ENCODE measurements around the gene FARP1.

FARP1 gene

GRCh38 chr13:98305670-98306069 is 162.8 kb downstream of the FARP1 start:
- Histone ChIP-seq H3K27ac (ENCODE audit: low read depth, low read length) (no peak overlapping the region), H3K9me2 (replicated peaks; ENCODE audit: insufficient read depth, low read length) (no peaks in the 10 kb centered on the region), H3K79me2 (ENCODE audit: insufficient read depth, low read length) (no peaks in the 10 kb centered on the region), H3K4me2 (ENCODE audit: low read depth, low read length, poor library complexity, severe bottlenecking) (no peak overlapping the region), H3F3A (ENCODE audit: insufficient read depth) (no peaks in the 10 kb centered on the region), H4K20me1 (ENCODE audit: low read depth, low read length) (no peaks in the 10 kb centered on the region), H3K9me3 (ENCODE audit: insufficient read depth, low read length) (no peaks in the 10 kb centered on the region), H3K9ac (ENCODE audit: low read length) (no peak overlapping the region), H3K4me3 (ENCODE audit: insufficient read depth, low read length, poor library complexity, severe bottlenecking) (no peak overlapping the region), H2AFZ (ENCODE audit: low read depth, low read length, severe bottlenecking) (no peak overlapping the region), H3K27me3 (ENCODE audit: low read length) (0 out of 2 replicates have a peak, but pooled peaks cover 3% of the 10 kb centered on the region), H3K36me3 (ENCODE audit: low read length) (no peaks in the 10 kb centered on the region)
- TF ChIP-seq, protein P1, sequence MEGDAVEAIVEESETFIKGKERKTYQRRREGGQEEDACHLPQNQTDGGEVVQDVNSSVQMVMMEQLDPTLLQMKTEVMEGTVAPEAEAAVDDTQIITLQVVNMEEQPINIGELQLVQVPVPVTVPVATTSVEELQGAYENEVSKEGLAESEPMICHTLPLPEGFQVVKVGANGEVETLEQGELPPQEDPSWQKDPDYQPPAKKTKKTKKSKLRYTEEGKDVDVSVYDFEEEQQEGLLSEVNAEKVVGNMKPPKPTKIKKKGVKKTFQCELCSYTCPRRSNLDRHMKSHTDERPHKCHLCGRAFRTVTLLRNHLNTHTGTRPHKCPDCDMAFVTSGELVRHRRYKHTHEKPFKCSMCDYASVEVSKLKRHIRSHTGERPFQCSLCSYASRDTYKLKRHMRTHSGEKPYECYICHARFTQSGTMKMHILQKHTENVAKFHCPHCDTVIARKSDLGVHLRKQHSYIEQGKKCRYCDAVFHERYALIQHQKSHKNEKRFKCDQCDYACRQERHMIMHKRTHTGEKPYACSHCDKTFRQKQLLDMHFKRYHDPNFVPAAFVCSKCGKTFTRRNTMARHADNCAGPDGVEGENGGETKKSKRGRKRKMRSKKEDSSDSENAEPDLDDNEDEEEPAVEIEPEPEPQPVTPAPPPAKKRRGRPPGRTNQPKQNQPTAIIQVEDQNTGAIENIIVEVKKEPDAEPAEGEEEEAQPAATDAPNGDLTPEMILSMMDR (IDR thresholded peaks at IDR 0.05; ENCODE audit: insufficient read depth, low read length, poor library complexity, severe bottlenecking), result no peak
- TF ChIP-seq EZH2phosphoT487 (conservative IDR thresholded peaks at IDR 0.05; ENCODE audit: low read length), result no peak

DNA sequence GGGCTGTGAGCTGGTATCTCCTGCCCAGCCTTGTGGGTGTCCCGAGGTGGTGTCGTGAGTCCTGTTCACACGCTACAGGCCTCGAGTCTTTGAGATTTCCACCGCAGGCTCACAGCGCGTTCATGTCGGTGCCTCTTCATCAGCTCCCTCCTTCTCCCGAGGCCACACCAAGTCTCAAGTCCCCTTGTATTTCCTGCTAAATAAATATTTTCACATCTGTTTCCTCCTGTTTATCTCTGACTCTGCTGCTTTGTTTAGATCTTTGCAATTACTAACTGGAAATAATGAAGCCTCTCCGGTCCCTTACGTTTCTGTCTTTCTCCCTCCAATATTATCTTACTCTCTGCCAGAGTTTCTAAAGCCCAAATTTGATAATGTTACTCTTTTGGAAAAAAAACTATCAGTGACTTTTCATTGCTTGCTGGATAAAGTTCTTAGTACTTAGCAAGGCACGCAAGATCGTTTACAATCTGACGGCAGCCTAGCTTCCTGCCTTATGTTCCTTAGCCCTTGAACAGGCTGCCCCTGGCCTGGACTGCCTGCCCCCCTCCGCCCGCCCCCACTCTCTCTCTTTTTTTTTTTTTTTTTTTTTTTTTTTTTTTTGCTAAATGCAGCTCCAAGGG is 164.7 kb downstream of the FARP1 start:
- no peaks in the 10 kb centered on the region for H4K20me1 ChIP-seq (ENCODE audit: low read depth, low read length)
- H3K27me3 ChIP-seq (ENCODE audit: low read length), result no peaks in the 10 kb centered on the region
- no peaks in the 10 kb centered on the region for H3K9me2 ChIP-seq (replicated peaks; ENCODE audit: insufficient read depth, low read length)
- no peak overlapping the region for H2AFZ ChIP-seq (ENCODE audit: low read depth, low read length, severe bottlenecking)
- no peak overlapping the region for H3K27ac ChIP-seq (ENCODE audit: low read depth, low read length)
- no peaks in the 10 kb centered on the region for H3K79me2 ChIP-seq (ENCODE audit: insufficient read depth, low read length)
- no peak for TF ChIP-seq EZH2phosphoT487 (conservative IDR thresholded peaks at IDR 0.05; ENCODE audit: low read length)
- TF ChIP-seq, protein P1 (IDR thresholded peaks at IDR 0.05; ENCODE audit: insufficient read depth, low read length, poor library complexity, severe bottlenecking), result no peak
- no peak overlapping the region for H3K4me3 ChIP-seq (ENCODE audit: insufficient read depth, low read length, poor library complexity, severe bottlenecking)
- H3K9me3 ChIP-seq (ENCODE audit: insufficient read depth, low read length), result no peaks in the 10 kb centered on the region
- H3K9ac ChIP-seq (ENCODE audit: low read length), result no peak overlapping the region
- H3F3A ChIP-seq (ENCODE audit: insufficient read depth), result no peaks in the 10 kb centered on the region
- H3K36me3 ChIP-seq (ENCODE audit: low read length), result no peaks in the 10 kb centered on the region
- H3K4me2 ChIP-seq (ENCODE audit: low read depth, low read length, poor library complexity, severe bottlenecking), result no peak overlapping the region

DNA sequence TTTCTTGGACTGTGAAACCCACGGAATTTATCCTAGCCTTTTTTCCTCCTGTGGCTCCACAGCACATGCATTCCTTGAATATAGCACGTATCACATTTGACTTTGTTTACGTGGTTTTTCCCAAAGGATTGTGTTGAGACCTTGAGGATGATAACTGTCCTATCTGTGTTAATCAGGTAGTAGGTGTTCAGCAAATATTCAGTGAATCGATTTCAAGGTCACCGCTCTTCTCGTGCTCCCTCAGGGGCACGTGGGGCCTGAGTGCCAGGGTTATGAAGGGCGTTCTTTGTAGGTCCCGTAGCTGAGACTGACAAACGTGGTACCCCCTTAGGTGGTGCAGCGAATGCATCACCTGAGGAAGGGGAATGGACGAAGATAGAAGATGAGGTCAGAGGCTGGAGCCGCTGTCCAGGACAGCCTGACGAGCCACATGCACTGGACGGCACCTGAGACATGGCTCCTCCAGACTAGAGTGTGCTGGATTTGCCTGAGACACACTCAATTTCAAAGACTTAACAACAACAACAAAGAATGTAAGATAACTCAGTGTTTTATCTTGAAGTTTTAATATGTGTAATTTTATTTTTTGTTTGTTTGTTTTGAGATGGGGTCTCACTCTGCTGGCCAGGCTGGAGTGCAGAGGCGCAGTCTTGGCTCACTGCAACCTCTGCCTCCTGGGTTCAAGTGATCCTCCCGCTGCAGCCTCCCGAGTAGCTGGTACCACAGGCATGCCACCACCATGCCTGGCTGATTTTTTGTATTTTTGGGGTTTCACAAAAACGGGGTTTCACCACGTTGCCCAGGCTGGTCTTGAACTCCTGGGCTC is 165.4 kb downstream of the FARP1 start:
- H3K4me2 ChIP-seq (ENCODE audit: low read depth, low read length, poor library complexity, severe bottlenecking), result no peak overlapping the region
- no peaks in the 10 kb centered on the region for H3K36me3 ChIP-seq (ENCODE audit: low read length)
- H3K27me3 ChIP-seq (ENCODE audit: low read length), result no peaks in the 10 kb centered on the region
- no peaks in the 10 kb centered on the region for H4K20me1 ChIP-seq (ENCODE audit: low read depth, low read length)
- H3F3A ChIP-seq (ENCODE audit: insufficient read depth), result no peaks in the 10 kb centered on the region
- no peaks in the 10 kb centered on the region for H3K79me2 ChIP-seq (ENCODE audit: insufficient read depth, low read length)
- no peak overlapping the region for H3K4me3 ChIP-seq (ENCODE audit: insufficient read depth, low read length, poor library complexity, severe bottlenecking)
- no peaks in the 10 kb centered on the region for H3K9me3 ChIP-seq (ENCODE audit: insufficient read depth, low read length)
- no peak overlapping the region for H2AFZ ChIP-seq (ENCODE audit: low read depth, low read length, severe bottlenecking)
- H3K9me2 ChIP-seq (replicated peaks; ENCODE audit: insufficient read depth, low read length), result no peaks in the 10 kb centered on the region
- no peak overlapping the region for H3K9ac ChIP-seq (ENCODE audit: low read length)
- no peak for TF ChIP-seq EZH2phosphoT487 (conservative IDR thresholded peaks at IDR 0.05; ENCODE audit: low read length)
- TF ChIP-seq, protein P1 (IDR thresholded peaks at IDR 0.05; ENCODE audit: insufficient read depth, low read length, poor library complexity, severe bottlenecking), result no peak
- no peak overlapping the region for H3K27ac ChIP-seq (ENCODE audit: low read depth, low read length)

All from SU-DHL-6 (cell line).